HCT116 (cell line): ENCODE measurements around the gene RPL14. TPM values are rescaled to one million over a fixed set of nuclear protein-coding genes. Genes with fewer than 3 reads are reported as not detected.

Source experiments
- ATAC-seq: fragments of 200-7000 bp; cut with Tn5 transposase; 2 replicates; pipeline ENCODE4 v1.9.1; 2020; ENCODE audit warnings: mild to moderate bottlenecking, moderate library complexity
- BruUV-seq: library from RNA; stranded (reverse); fragments of 400-500 nt; replicated peaks from 2 replicates; lab custom pipeline; 2021; lab: Mats Ljungman, UMichigan
- CTCF ChIA-PET: fragments of 300-600 bp; sonication (Branson Sonifier 250); formaldehyde crosslinking; loops from one replicate; lab custom pipeline; 2021; ENCODE audit warnings: antibody characterized with exemption; lab: Charles Lee
- POLR2A ChIA-PET: fragments of 300-600, 350-600 bp; sonication (Branson Sonifier 250); formaldehyde crosslinking; loops from one replicate; lab custom pipeline; 2021; ENCODE audit warnings: antibody characterized with exemption; lab: Charles Lee
- RAD21 ChIA-PET, 2 experiments: fragments of 300-600 bp; sonication (Branson Sonifier 250); formaldehyde crosslinking; loops; one replicate each; lab custom pipeline; 2023; ENCODE audit warnings: low total read pairs in 2 of 2; ENCODE audit not compliant: uncharacterized antibody in 2 of 2, unreplicated experiment in 2 of 2, low non-redundant PET in 1 of 2; lab: Charles Lee
- DNase-seq: peaks from one replicate; pipeline ENCODE4 v3.0.0-alpha.2; 2010; ENCODE audit warnings: low read depth, low spot score
- H2AFZ ChIP-seq: fragments of 200-600 bp; shearing (Covaris generic), sonication (generic); 2 replicates; pipeline ENCODE4 v1.6.1; 2017; ENCODE audit warnings: low read depth, mixed run types, mixed read lengths, antibody characterized with exemption, low read length; ENCODE audit not compliant: poor library complexity, severe bottlenecking
- H3K27ac ChIP-seq: 2 replicates; pipeline ENCODE4 v1.5.1; 2012; ENCODE audit warnings: low read depth, low read length
- H3K27me3 ChIP-seq: fragments of 200-600 bp; sonication (generic); 2 replicates; pipeline ENCODE4 v1.6.1; 2016; ENCODE audit warnings: mixed run types, low read length, mixed read lengths; ENCODE audit not compliant: insufficient read depth
- H3K36me3 ChIP-seq, 2 experiments: fragments of 200-500 bp in 1 of 2; fragments of 200-600 bp in 1 of 2; sonication (Bioruptor generic) in 1 of 2; sonication (generic) in 1 of 2; 2 replicates each; pipeline versions ENCODE4 v1.5.1 to v1.6.1; 2014 to 2016; ENCODE audit warnings: low read length in 2 of 2, inconsistent platforms in 1 of 2, mixed read lengths in 1 of 2, mixed run types in 1 of 2; ENCODE audit not compliant: insufficient read depth in 2 of 2, control insufficient read depth in 1 of 2
- H3K4me1 ChIP-seq, 2 experiments: fragments of 200-600 bp in 1 of 2; sonication (generic) in 1 of 2; 2 replicates each; pipeline versions ENCODE4 v1.5.1 to v1.6.1; 2012 to 2017; ENCODE audit warnings: low read length in 2 of 2, inconsistent platforms in 1 of 2, mild to moderate bottlenecking in 1 of 2, mixed read lengths in 1 of 2, mixed run types in 1 of 2, moderate library complexity in 1 of 2; ENCODE audit not compliant: insufficient read depth in 2 of 2, control insufficient read depth in 1 of 2
- H3K4me2 ChIP-seq: fragments of 200-600 bp; sonication (generic); 2 replicates; pipeline ENCODE4 v1.6.1; 2017; ENCODE audit warnings: mixed run types, low read length, mixed read lengths
- H3K4me3 ChIP-seq, 2 experiments: fragments of 200-600 bp in 1 of 2; sonication (generic) in 1 of 2; replicated peaks in 1 of 2; 2 replicates each; pipeline ENCODE4 v1.5.1; 2011 to 2016; ENCODE audit warnings: low read length in 2 of 2, control low read depth in 1 of 2, low read depth in 1 of 2, mild to moderate bottlenecking in 1 of 2, mixed read lengths in 1 of 2, mixed run types in 1 of 2
- H3K79me2 ChIP-seq: fragments of 200-600 bp; sonication (generic); 2 replicates; pipeline ENCODE4 v1.6.1; 2017; ENCODE audit warnings: mild to moderate bottlenecking, mixed run types, low read length, moderate library complexity, mixed read lengths; ENCODE audit not compliant: insufficient read depth
- H3K9ac ChIP-seq: fragments of 200-600 bp; sonication (generic); 2 replicates; pipeline ENCODE4 v1.6.1; 2016; ENCODE audit warnings: low read length, mixed read lengths
- H3K9me2 ChIP-seq: fragments of 200-600 bp; sonication (generic), shearing (Covaris generic); 2 replicates; pipeline ENCODE4 v1.6.1; 2017; ENCODE audit warnings: mixed run types, mild to moderate bottlenecking, moderate library complexity; ENCODE audit not compliant: insufficient read depth
- H3K9me3 ChIP-seq, 2 experiments: fragments of 200-500 bp in 1 of 2; fragments of 200-600 bp in 1 of 2; sonication (Bioruptor generic) in 1 of 2; sonication (generic) in 1 of 2; 2 replicates each; pipeline ENCODE4 v1.6.1; 2014 to 2017; ENCODE audit warnings: low read length in 2 of 2, mixed read lengths in 2 of 2, inconsistent platforms in 1 of 2, low read depth in 1 of 2, mild to moderate bottlenecking in 1 of 2, mixed run types in 1 of 2, moderate library complexity in 1 of 2; ENCODE audit not compliant: control insufficient read depth in 1 of 2, insufficient read depth in 1 of 2
- H4K20me1 ChIP-seq: fragments of 200-600 bp; sonication (generic), shearing (Covaris generic); 2 replicates; pipeline ENCODE4 v1.6.1; 2017; ENCODE audit warnings: mixed run types, mild to moderate bottlenecking, moderate library complexity; ENCODE audit not compliant: insufficient read depth
- CBX3 ChIP-seq: IDR thresholded peaks from 2 replicates; pipeline ENCODE4 v1.6.1; 2012; ENCODE audit warnings: low read depth
- CEBPB ChIP-seq: IDR thresholded peaks from 2 replicates; pipeline ENCODE4 v1.6.1; 2012; ENCODE audit warnings: low read depth
- CTCF ChIP-seq, 3 experiments: fragments of 200-600 bp in 1 of 3; sonication (generic) in 1 of 3; IDR thresholded peaks in 2 of 3; conservative IDR thresholded peaks in 1 of 3; 2 replicates each; pipeline ENCODE4 v1.5.1; 2012 to 2017; ENCODE audit warnings: low read depth in 2 of 3, low read length in 2 of 3, antibody characterized with exemption in 1 of 3, borderline replicate concordance in 1 of 3, control low read depth in 1 of 3, mild to moderate bottlenecking in 1 of 3, mixed read lengths in 1 of 3, mixed run types in 1 of 3, moderate library complexity in 1 of 3; ENCODE audit not compliant: insufficient read depth in 1 of 3
- EGR1 ChIP-seq: IDR thresholded peaks from 2 replicates; pipeline ENCODE4 v1.6.1; 2012; ENCODE audit warnings: low read depth
- ELF1 ChIP-seq: IDR thresholded peaks from 2 replicates; pipeline ENCODE4 v1.6.1; 2012; ENCODE audit warnings: low read depth, borderline replicate concordance
- EZH2phosphoT487 ChIP-seq: fragments of 200-600 bp; IDR thresholded peaks from 2 replicates; pipeline ENCODE4 v1.6.1; 2018; ENCODE audit warnings: antibody characterized with exemption, borderline replicate concordance
- MAX ChIP-seq: IDR thresholded peaks from 2 replicates; pipeline ENCODE4 v1.6.1; 2012
- POLR2A ChIP-seq: IDR thresholded peaks from 2 replicates; pipeline ENCODE4 v1.7.0; 2011; ENCODE audit warnings: borderline replicate concordance; ENCODE audit not compliant: insufficient read depth, insufficient read length; ENCODE audit errors: extremely low read depth
- POLR2AphosphoS5 ChIP-seq: IDR thresholded peaks from 2 replicates; pipeline ENCODE4 v1.6.1; 2011; ENCODE audit warnings: mild to moderate bottlenecking, low read depth, low read length, moderate library complexity
- REST ChIP-seq: IDR thresholded peaks from 2 replicates; pipeline ENCODE4 v1.6.1; 2012; ENCODE audit warnings: low read depth
- SIN3A ChIP-seq: IDR thresholded peaks from 2 replicates; pipeline ENCODE4 v1.6.1; 2012; ENCODE audit warnings: low read depth
- YY1 ChIP-seq: IDR thresholded peaks from 2 replicates; pipeline ENCODE4 v1.6.1; 2011; ENCODE audit warnings: low read length, low read depth, moderate library complexity, mild to moderate bottlenecking; ENCODE audit not compliant: insufficient replicate concordance; ENCODE audit errors: extremely low read depth
- ZBTB33 ChIP-seq: IDR thresholded peaks from 2 replicates; pipeline ENCODE4 v1.6.1; 2011; ENCODE audit warnings: mild to moderate bottlenecking, low read length, moderate library complexity; ENCODE audit not compliant: insufficient replicate concordance; ENCODE audit errors: extremely low read depth
- ZFX ChIP-seq: fragments of 450-650 bp; IDR thresholded peaks from 2 replicates; pipeline ENCODE4 v1.6.1; 2017
- intact Hi-C: fragments of 100-400 bp; cut with micrococcal nuclease; formaldehyde crosslinking; loops from 2 replicates; pipeline ENCODE4 v1.10.0; 2022
- total RNA-seq: library from RNA; stranded (reverse); gene quantifications from one replicate; pipeline ENCODE4 v1.2.1, GENCODE V29; 2021; ENCODE audit not compliant: unreplicated experiment

The RPL14 gene
- total RNA-seq, 1 experiment from 2014 or later, result 2,938 TPM

GRCh38 chr3:40452876-40453730 lies 4.0 kb upstream of the RPL14 start (continued):
- no peak for TF ChIP-seq REST

GRCh38 chr3:40453933-40454332 lies 3.2 kb upstream of the RPL14 start:
- Histone ChIP-seq H3K9me3 (no peaks in the 10 kb centered on the region), H3K9me2 (no peaks in the 10 kb centered on the region), H3K36me3 (peaks cover 10 to 13% of the 10 kb centered on the region in 2 experiments), H4K20me1 (peaks cover 6% of the 10 kb centered on the region; the same call in 1 of the 2 replicates), H3K4me2 (peak overlapping the region; percentile 94), H3K79me2 (peaks cover 27% of the 10 kb centered on the region), H3K4me1 (peaks cover 13 to 29% of the 10 kb centered on the region in 2 experiments; a peak in 3 of 4 replicates), H3K4me3 (peak overlapping the region; percentile 78 to 83), H3K9ac (peak overlapping the region; percentile 52), H3K27me3 (no peaks in the 10 kb centered on the region), H2AFZ (no peak overlapping the region), H3K27ac (no peak overlapping the region; the same call in 1 of the 2 replicates)
- ATAC-seq (no peak), DNase-seq (no peak)
- ChIA-PET POLR2A (no interaction called here), CTCF (no interaction called here), RAD21 (no interaction called here)
- no TSS peak for BruUV-seq
- intact Hi-C loops, result no loop called here
- TF ChIP-seq ELF1 (no peak), ZBTB33 (no peak), CTCF (IDR thresholded peaks at IDR 0.05 in 2 of 3, conservative IDR thresholded peaks at IDR 0.05 in 1 of 3; ENCODE audit: borderline replicate concordance in 1 of 3, insufficient read depth in 1 of 3, low read depth in 2 of 3, low read length in 2 of 3) (no peak), ZFX (no peak), YY1 (no peak), EZH2phosphoT487 (no peak), MAX (no peak), CBX3 (no peak), CEBPB (no peak), EGR1 (no peak), SIN3A (no peak), POLR2A (no peak), POLR2AphosphoS5 (no peak)
